ENCODE data around the gene PDE1C.
"Not testable (repeated sequence)": the region's sequence is repeated elsewhere in the genome, so short reads cannot be mapped to it uniquely, and the experiment has no call there.

PDE1C gene

GRCh38 chr7:32020551-32021159 lies 49.6 kb downstream of the PDE1C start:
- H3K4me3 ChIP-seq (ENCODE audit: severe bottlenecking): no peak overlapping the region
- no peaks in the 10 kb centered on the region for H3K36me3 ChIP-seq (ENCODE audit: low read depth)
- no peaks in the 10 kb centered on the region for H3K27me3 ChIP-seq (ENCODE audit: insufficient read depth, poor library complexity, severe bottlenecking)
- DNase-seq (ENCODE audit: low spot score) (no peak), ATAC-seq (ENCODE audit: low read depth) (no peak)
- no peaks in the 10 kb centered on the region for H3K9me3 ChIP-seq (ENCODE audit: severe bottlenecking)
- no peak overlapping the region for H3K27ac ChIP-seq (ENCODE audit: poor library complexity, severe bottlenecking)
- TF ChIP-seq, protein P1, sequence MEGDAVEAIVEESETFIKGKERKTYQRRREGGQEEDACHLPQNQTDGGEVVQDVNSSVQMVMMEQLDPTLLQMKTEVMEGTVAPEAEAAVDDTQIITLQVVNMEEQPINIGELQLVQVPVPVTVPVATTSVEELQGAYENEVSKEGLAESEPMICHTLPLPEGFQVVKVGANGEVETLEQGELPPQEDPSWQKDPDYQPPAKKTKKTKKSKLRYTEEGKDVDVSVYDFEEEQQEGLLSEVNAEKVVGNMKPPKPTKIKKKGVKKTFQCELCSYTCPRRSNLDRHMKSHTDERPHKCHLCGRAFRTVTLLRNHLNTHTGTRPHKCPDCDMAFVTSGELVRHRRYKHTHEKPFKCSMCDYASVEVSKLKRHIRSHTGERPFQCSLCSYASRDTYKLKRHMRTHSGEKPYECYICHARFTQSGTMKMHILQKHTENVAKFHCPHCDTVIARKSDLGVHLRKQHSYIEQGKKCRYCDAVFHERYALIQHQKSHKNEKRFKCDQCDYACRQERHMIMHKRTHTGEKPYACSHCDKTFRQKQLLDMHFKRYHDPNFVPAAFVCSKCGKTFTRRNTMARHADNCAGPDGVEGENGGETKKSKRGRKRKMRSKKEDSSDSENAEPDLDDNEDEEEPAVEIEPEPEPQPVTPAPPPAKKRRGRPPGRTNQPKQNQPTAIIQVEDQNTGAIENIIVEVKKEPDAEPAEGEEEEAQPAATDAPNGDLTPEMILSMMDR (IDR thresholded peaks at IDR 0.05; ENCODE audit: poor library complexity, severe bottlenecking): no peak
- H3K4me1 ChIP-seq (ENCODE audit: insufficient read depth, poor library complexity, severe bottlenecking): no peaks in the 10 kb centered on the region

GRCh38 chr7:32018845-32019578 lies 51.2 kb downstream of the PDE1C start:
- Histone ChIP-seq H3K27me3 (ENCODE audit: insufficient read depth, poor library complexity, severe bottlenecking) (no peaks in the 10 kb centered on the region), H3K4me3 (ENCODE audit: severe bottlenecking) (no peak overlapping the region), H3K36me3 (ENCODE audit: low read depth) (no peaks in the 10 kb centered on the region), H3K4me1 (ENCODE audit: insufficient read depth, poor library complexity, severe bottlenecking) (no peaks in the 10 kb centered on the region), H3K27ac (ENCODE audit: poor library complexity, severe bottlenecking) (no peak overlapping the region), H3K9me3 (ENCODE audit: severe bottlenecking) (no peaks in the 10 kb centered on the region)
- TF ChIP-seq, protein P1 (IDR thresholded peaks at IDR 0.05; ENCODE audit: poor library complexity, severe bottlenecking): no peak
- DNase-seq (ENCODE audit: low spot score): no peak
- no peak for ATAC-seq (ENCODE audit: low read depth)

- ATAC-seq (ENCODE audit: low read depth) (no peak), DNase-seq (ENCODE audit: low spot score) (no peak)
- TF ChIP-seq, protein P1 (IDR thresholded peaks at IDR 0.05; ENCODE audit: poor library complexity, severe bottlenecking): no peak
- H3K9me3 ChIP-seq (ENCODE audit: severe bottlenecking): peaks cover 5% of the 10 kb centered on the region
- H3K27ac ChIP-seq (ENCODE audit: poor library complexity, severe bottlenecking): no peak overlapping the region
- no peaks in the 10 kb centered on the region for H3K4me1 ChIP-seq (ENCODE audit: insufficient read depth, poor library complexity, severe bottlenecking)
- no peaks in the 10 kb centered on the region for H3K36me3 ChIP-seq (ENCODE audit: low read depth)
- no peak overlapping the region for H3K4me3 ChIP-seq (ENCODE audit: severe bottlenecking)
- H3K27me3 ChIP-seq (ENCODE audit: insufficient read depth, poor library complexity, severe bottlenecking): no peaks in the 10 kb centered on the region
Observed at GRCh38 chr7:32015133-32015532, 55.1 kb downstream of the PDE1C start.

- H3K9me3 ChIP-seq (ENCODE audit: severe bottlenecking); H3K36me3 ChIP-seq (ENCODE audit: low read depth); H3K27me3 ChIP-seq (ENCODE audit: insufficient read depth, poor library complexity, severe bottlenecking): not testable (repeated sequence)
Observed at GRCh38 chr7:32013471-32013870, 56.7 kb downstream of the PDE1C start.

DNA sequence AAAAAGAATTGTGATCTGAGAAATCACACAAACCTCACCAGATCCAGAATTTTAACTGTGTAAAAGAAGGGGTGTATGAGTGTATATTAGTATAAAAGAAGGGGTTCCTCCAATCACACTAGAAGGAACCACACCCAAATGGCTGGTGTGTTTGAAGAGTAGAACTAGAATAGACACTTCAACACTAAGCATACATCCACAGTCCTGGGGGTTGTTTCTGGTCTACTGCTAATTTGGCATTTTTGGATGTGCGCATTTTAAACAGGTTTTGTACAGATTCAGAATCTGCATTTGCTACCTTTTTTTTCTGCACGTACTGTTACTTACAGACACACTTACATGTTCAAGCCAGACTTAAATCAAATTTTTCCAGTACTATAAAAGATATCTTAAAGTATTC lies 64.6 kb downstream of the PDE1C start:
- Histone ChIP-seq H3K27me3 (ENCODE audit: insufficient read depth, poor library complexity, severe bottlenecking) (no peaks in the 10 kb centered on the region), H3K36me3 (ENCODE audit: low read depth) (no peaks in the 10 kb centered on the region), H3K4me3 (ENCODE audit: severe bottlenecking) (no peak overlapping the region), H3K9me3 (ENCODE audit: severe bottlenecking) (no peaks in the 10 kb centered on the region), H3K27ac (ENCODE audit: poor library complexity, severe bottlenecking) (no peak overlapping the region), H3K4me1 (ENCODE audit: insufficient read depth, poor library complexity, severe bottlenecking) (no peaks in the 10 kb centered on the region)
- DNase-seq (ENCODE audit: low spot score) (no peak), ATAC-seq (ENCODE audit: low read depth) (no peak)
- TF ChIP-seq, protein P1 (IDR thresholded peaks at IDR 0.05; ENCODE audit: poor library complexity, severe bottlenecking): no peak

More at GRCh38 chr7:32013471-32013870, 56.7 kb downstream of the PDE1C start:
- not testable (repeated sequence) for H3K4me1 ChIP-seq (ENCODE audit: insufficient read depth, poor library complexity, severe bottlenecking); DNase-seq (ENCODE audit: low spot score); ATAC-seq (ENCODE audit: low read depth); H3K4me3 ChIP-seq (ENCODE audit: severe bottlenecking); H3K27ac ChIP-seq (ENCODE audit: poor library complexity, severe bottlenecking)

All from RWPE2 (cell line).